HG03442 (cell line): ENCODE data around the gene PAPPA.
A peak's percentile ranks its signal among the peaks of the same experiment; 100 is the strongest.

Source experiments
- ATAC-seq: cut with Tn5 transposase; IDR thresholded peaks from one replicate; pipeline ENCODE4 v1.9.1; 2021; ENCODE audit warnings: mild to moderate bottlenecking, moderate library complexity; ENCODE audit not compliant: unreplicated experiment

The PAPPA gene

GRCh38 chr9:116448431-116448830 is 294.8 kb downstream of the PAPPA start:
- no peak for ATAC-seq

DNA sequence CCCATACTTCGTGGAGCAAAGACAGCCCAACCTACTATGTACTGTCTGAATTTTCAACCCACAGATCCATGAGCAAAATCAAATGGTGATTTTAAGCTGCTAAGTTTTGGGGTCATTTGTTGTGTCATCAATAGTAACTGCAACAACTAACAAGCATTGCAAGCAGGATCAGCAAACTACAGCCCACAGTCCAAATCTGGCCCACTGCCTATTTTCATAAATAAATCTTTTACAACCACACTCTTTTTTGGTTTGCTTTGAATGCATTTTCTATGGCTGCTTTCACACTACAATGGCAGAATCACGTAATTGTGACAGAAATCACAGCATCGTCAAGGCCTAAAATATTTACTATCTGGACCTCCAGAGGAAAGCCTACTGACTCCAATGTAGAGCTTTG is 296.4 kb downstream of the PAPPA start:
- ATAC-seq, result no peak

DNA sequence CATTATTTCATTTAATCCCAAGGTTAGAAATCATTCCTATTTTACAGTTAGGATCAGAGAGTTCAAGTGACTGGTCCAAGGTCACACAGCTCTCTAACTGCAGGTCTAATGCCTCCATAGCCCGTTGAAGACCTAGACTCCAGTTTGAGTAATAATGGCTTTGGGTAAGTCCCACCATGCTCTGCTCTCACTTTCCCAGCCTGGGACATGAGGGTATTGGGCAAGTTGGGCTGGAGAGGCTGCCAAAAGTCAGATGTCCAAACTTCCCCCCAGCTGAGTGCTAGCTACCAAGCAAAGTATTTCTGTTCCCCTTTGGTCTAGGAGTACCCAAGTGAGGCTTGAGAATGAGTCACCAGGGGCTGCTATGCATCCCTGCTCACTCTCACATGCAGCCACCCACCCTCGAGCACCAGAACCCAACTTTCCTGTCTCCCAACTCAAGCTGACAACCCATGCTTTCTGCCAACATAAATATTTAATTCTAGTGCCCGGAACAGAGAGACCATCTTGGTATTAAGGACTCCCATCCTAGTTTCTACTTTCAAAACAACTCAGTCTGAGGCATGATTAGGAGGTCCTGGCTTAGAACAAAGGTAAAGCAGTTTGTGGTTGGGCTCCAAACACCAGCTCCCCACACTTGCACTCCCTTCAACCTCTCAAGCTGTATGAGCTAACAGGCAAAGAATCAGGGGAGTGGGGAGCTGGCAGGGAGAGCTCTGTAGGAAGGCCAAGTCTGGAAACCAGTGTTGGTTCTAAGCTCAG is 297.0 kb downstream of the PAPPA start:
- ATAC-seq, result peak; percentile 96

- no peak for ATAC-seq
Observed at GRCh38 chr9:116451500-116452115, 298.0 kb downstream of the PAPPA start.
